ENCODE data around the gene FNTB.

DNA sequence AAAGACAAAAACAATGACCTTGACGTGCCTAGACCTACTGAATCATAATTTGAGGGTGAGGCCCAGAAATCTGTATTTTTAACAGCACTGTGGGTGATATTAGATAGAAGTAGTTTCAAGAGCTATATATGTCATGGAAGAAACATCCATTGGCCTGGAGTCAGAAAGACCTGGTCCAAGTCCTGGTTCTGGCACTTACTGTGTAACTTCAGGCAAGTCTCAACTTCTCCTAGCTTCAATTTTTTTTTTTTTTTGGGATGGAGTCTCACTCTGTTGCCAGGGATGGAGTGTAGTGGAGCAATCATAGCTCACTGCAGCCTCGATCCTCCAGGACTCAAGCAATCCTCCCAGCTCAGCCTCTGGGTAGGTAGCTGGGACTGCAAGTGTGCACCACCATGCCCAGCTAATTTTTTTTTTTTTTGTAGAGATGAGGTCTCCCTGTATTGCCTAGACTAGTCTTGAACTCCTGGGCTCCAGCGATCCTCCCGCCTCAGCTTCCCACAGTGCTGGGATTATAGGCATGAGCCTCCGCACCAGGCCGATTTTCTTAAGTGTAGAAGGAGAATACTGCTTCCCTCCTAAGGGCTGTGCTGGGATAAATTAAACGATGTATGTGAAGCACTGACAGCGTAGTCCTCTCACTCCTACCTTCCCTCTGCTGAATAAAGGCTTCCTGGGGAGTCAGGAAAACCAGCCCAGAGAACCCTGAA is 29.8 kb upstream of the FNTB start:
- TF ChIP-seq, protein P1, sequence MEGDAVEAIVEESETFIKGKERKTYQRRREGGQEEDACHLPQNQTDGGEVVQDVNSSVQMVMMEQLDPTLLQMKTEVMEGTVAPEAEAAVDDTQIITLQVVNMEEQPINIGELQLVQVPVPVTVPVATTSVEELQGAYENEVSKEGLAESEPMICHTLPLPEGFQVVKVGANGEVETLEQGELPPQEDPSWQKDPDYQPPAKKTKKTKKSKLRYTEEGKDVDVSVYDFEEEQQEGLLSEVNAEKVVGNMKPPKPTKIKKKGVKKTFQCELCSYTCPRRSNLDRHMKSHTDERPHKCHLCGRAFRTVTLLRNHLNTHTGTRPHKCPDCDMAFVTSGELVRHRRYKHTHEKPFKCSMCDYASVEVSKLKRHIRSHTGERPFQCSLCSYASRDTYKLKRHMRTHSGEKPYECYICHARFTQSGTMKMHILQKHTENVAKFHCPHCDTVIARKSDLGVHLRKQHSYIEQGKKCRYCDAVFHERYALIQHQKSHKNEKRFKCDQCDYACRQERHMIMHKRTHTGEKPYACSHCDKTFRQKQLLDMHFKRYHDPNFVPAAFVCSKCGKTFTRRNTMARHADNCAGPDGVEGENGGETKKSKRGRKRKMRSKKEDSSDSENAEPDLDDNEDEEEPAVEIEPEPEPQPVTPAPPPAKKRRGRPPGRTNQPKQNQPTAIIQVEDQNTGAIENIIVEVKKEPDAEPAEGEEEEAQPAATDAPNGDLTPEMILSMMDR (conservative IDR thresholded peaks at IDR 0.05 in 1 of 2, IDR thresholded peaks at IDR 0.05 in 1 of 2; ENCODE audit: extremely low read depth in 1 of 2, insufficient read depth in 1 of 2, low read depth in 1 of 2, low read length in 2 of 2): no peak
- no peak for TF ChIP-seq EZH2 (IDR thresholded peaks at IDR 0.05; ENCODE audit: borderline replicate concordance, low read length)

Data from mammary epithelial cell (primary cell).